ENCODE data around the gene ADTRP.
"Not testable (repeated sequence)": the region's sequence is repeated elsewhere in the genome, so short reads cannot be mapped to it uniquely, and the experiment has no call there.

ADTRP gene

GRCh38 chr6:11688425-11688709 is 90.2 kb downstream of the ADTRP start:
- no peak for DNase-seq

- no peak for DNase-seq
Observed at GRCh38 chr6:11685481-11686093, 93.0 kb downstream of the ADTRP start.

GRCh38 chr6:11684901-11685480 is 93.6 kb downstream of the ADTRP start:
- no peak for DNase-seq

GRCh38 chr6:11683871-11684270 is 94.7 kb downstream of the ADTRP start:
- no peak for DNase-seq

GRCh38 chr6:11682561-11682975 is 96.0 kb downstream of the ADTRP start:
- no peak for DNase-seq

GRCh38 chr6:11681770-11682169 is 96.8 kb downstream of the ADTRP start:
- no peak for DNase-seq

- DNase-seq = no peak
Observed at GRCh38 chr6:11681357-11681756, 97.2 kb downstream of the ADTRP start.

- DNase-seq = not testable (repeated sequence)
Observed at GRCh38 chr6:11680479-11680878, 98.1 kb downstream of the ADTRP start.

- no peak for DNase-seq
Observed at GRCh38 chr6:11679099-11679498, 99.5 kb downstream of the ADTRP start.

- no peak for DNase-seq
Observed at GRCh38 chr6:11675601-11676000, 103.0 kb downstream of the ADTRP start.

GRCh38 chr6:11672669-11673068 is 105.9 kb downstream of the ADTRP start:
- no peak for DNase-seq

GRCh38 chr6:11672256-11672655 is 106.3 kb downstream of the ADTRP start:
- no peak for DNase-seq

GRCh38 chr6:11669696-11670095 is 108.9 kb downstream of the ADTRP start:
- no peak for DNase-seq

GRCh38 chr6:11668455-11668854 is 110.1 kb downstream of the ADTRP start:
- DNase-seq = no peak

GRCh38 chr6:11667876-11668275 is 110.7 kb downstream of the ADTRP start:
- DNase-seq = no peak

- no peak for DNase-seq
Observed at GRCh38 chr6:11665604-11666326, 112.8 kb downstream of the ADTRP start.

Data from CD4-positive, alpha-beta T cell treated with Interleukin-12 subunit alpha and Interleukin-12 subunit beta, for 1 hour (primary cell).